Hepatocyte (in vitro differentiated cells): ENCODE data around the gene NTNG2.

ENCODE experiments used
- CTCF ChIP-seq: fragments of 200-600 bp; sonication (generic); IDR thresholded peaks from 2 replicates; pipeline ENCODE4 v1.5.1; 2016; ENCODE audit warnings: antibody characterized with exemption, mild to moderate bottlenecking; ENCODE audit not compliant: poor library complexity
- EZH2 ChIP-seq: fragments of 200-600 bp; sonication (generic); IDR thresholded peaks from 2 replicates; pipeline ENCODE4 v1.6.1; 2016; ENCODE audit warnings: antibody characterized with exemption, mild to moderate bottlenecking, borderline replicate concordance
- EZH2phosphoT487 ChIP-seq: fragments of 200-600 bp; sonication (generic); IDR thresholded peaks from one replicate; pipeline ENCODE4 v1.6.1; 2018; ENCODE audit warnings: antibody characterized with exemption, mild to moderate bottlenecking, low read depth, moderate library complexity; ENCODE audit not compliant: unreplicated experiment, severe bottlenecking

GRCh38 chr9:132151118-132151517, 10.7 kb upstream of the NTNG2 start:
- TF ChIP-seq CTCF (no peak), EZH2 (no peak), EZH2phosphoT487 (no peak)
